Small intestine (tissue), 7 donors: ENCODE data around the gene NRG3. TPM values are rescaled to one million over a fixed set of nuclear protein-coding genes. Genes with fewer than 3 reads are reported as not detected.
"Not testable (repeated sequence)": the region's sequence is repeated elsewhere in the genome, so short reads cannot be mapped to it uniquely, and the experiment has no call there.

Experiments
- DNase-seq, 2 donors: peaks; one replicate each; pipeline versions ENCODE4 v3.0.0 to v3.0.0-alpha.2; 2013
- FAIRE-seq: peaks from 2 replicates; lab custom pipeline; 2012; peaks lifted over from hg19 to GRCh38; lab: Jason Lieb, UNC
- H3K27ac ChIP-seq, 3 donors: one replicate each; pipeline ENCODE4 v1.5.1; 2013; ENCODE audit warnings: low read length in 2 of 3, mild to moderate bottlenecking in 2 of 3, control low read depth in 1 of 3, inconsistent platforms in 1 of 3, low read depth in 1 of 3, moderate library complexity in 1 of 3
- H3K27me3 ChIP-seq, 3 donors: one replicate each; pipeline ENCODE4 v1.6.1; 2013; ENCODE audit warnings: low read length in 3 of 3, inconsistent platforms in 1 of 3; ENCODE audit not compliant: control insufficient read depth in 3 of 3, insufficient read depth in 3 of 3
- H3K36me3 ChIP-seq, 3 donors: one replicate each; pipeline ENCODE4 v1.6.1; 2013; ENCODE audit warnings: low read length in 3 of 3, inconsistent platforms in 1 of 3, low read depth in 1 of 3, mild to moderate bottlenecking in 1 of 3, moderate library complexity in 1 of 3; ENCODE audit not compliant: control insufficient read depth in 3 of 3, insufficient read depth in 2 of 3
- H3K4me1 ChIP-seq, 3 donors: one replicate each; pipeline ENCODE4 v1.6.1; 2013; ENCODE audit warnings: low read length in 2 of 3, inconsistent platforms in 1 of 3, low read depth in 1 of 3, mild to moderate bottlenecking in 1 of 3, moderate library complexity in 1 of 3; ENCODE audit not compliant: control insufficient read depth in 3 of 3, insufficient read depth in 2 of 3
- H3K4me3 ChIP-seq, 3 donors: one replicate each; pipeline ENCODE4 v1.5.1; 2013; ENCODE audit warnings: low read length in 3 of 3, control low read depth in 1 of 3, inconsistent platforms in 1 of 3, low read depth in 1 of 3, mild to moderate bottlenecking in 1 of 3, moderate library complexity in 1 of 3
- H3K9me3 ChIP-seq, 2 donors: one replicate each; pipeline ENCODE4 v1.6.1; 2013; ENCODE audit warnings: low read depth in 1 of 2, low read length in 1 of 2; ENCODE audit not compliant: control insufficient read depth in 2 of 2, insufficient read depth in 1 of 2
- WGBS, 3 donors: extraction: QIAGEN DNeasy Blood & Tissue Kit; methylation state at CpG; one replicate each; pipeline ENCODE4 v1.1.7; 2013; 5-methylcytosine and 5-hydroxymethylcytosine counted together
- polyA plus RNA-seq, 4 donors: library from polyadenylated mRNA; stranded (reverse) in 3 of 4; unstranded in 1 of 4; fragments of 200-250 nt in 3 of 4; fragments of 120-200 nt in 1 of 4; gene quantifications; one replicate each; pipeline versions ENCODE4 v1.2.1 to v1.2.3, GENCODE V29; 2013
- donor health status: healthy with polysubstance abuse.
- donor health status: control.
- donor health status: control.
- donor health status: Bipolar disorder and iron deficiency.
- donor health status: healthy.

The NRG3 gene
- polyA plus RNA-seq, 4 donors: 0.25 to 0.72 TPM; not detected in 2

DNA sequence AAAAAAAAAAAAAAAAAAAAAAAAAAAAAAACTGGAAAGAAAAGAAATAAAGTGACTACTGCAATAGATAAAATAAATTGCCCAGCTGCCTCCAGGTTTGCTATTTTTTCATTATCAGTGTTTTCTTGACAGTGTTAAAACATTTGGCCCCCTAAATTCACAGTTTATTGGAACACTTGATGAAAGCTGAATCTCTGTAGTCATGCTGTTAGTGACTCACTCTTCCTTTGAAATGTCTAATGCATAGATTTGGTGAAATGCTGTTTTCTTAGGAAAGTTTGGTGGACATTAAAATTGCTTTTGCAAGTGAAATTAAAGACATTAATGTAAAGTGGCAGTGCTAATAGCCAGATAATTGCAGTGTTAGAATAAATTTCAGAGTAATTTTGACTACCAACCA, 785.2 kb downstream of the NRG3 start:
- no peak for DNase-seq
- no peak for FAIRE-seq
- H3K4me1 ChIP-seq: no peaks in the 10 kb centered on the region

DNA sequence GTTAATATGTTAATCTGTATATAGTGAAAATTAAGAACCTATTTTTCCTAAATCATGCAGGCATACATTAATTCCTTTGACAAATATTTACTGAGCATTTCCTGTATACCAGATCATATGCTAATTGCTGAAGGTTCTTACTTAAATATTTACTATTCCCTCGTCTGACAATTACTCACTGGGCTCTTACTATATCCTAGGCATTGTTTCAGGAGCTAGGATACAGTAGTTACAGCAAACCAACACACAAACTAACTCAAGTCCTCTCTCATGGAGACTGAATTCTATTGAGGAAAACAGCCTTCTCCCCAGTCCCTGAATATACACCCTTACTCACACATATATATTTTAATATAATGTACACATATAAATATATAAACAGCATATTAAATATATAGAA, 786.0 kb downstream of the NRG3 start:
- Histone ChIP-seq H3K36me3 (no peaks in the 10 kb centered on the region), H3K27ac (no peak overlapping the region), H3K4me1 (no peaks in the 10 kb centered on the region), H3K4me3 (no peak overlapping the region), H3K27me3 (no peaks in the 10 kb centered on the region), H3K9me3 (no peaks in the 10 kb centered on the region)
- DNase-seq: no peak
- 0 to 11% (median 7%) methylated on average over 1 of the region's 1 CpG for WGBS, 3 donors
- FAIRE-seq: no peak

More for the DNA sequence above, 785.2 kb downstream of the NRG3 start:
- Histone ChIP-seq H3K4me3 (no peak overlapping the region), H3K36me3 (no peaks in the 10 kb centered on the region), H3K27ac (no peak overlapping the region), H3K9me3 (no peaks in the 10 kb centered on the region), H3K27me3 (no peaks in the 10 kb centered on the region)

- Histone ChIP-seq H3K4me1 (no peaks in the 10 kb centered on the region), H3K9me3 (no peaks in the 10 kb centered on the region), H3K27me3 (no peaks in the 10 kb centered on the region), H3K27ac (no peak overlapping the region), H3K36me3 (no peaks in the 10 kb centered on the region), H3K4me3 (no peak overlapping the region)
- DNase-seq (no peak), FAIRE-seq (no peak)
- 77 to 84% (median 79%) methylated on average over 5 of the region's 5 CpGs for WGBS, 3 donors
Measured at GRCh38 chr10:82661701-82662100, 786.7 kb downstream of the NRG3 start.

- FAIRE-seq: no peak
- Histone ChIP-seq H3K4me1 (no peaks in the 10 kb centered on the region), H3K36me3 (no peaks in the 10 kb centered on the region), H3K9me3 (peaks cover 0 to 2% of the 10 kb centered on the region in 2 donors), H3K27ac (no peak overlapping the region), H3K27me3 (no peaks in the 10 kb centered on the region), H3K4me3 (no peak overlapping the region)
- WGBS, 3 donors: 60 to 74% (median 66%) methylated on average over 4 of the region's 4 CpGs
- DNase-seq: no peak
Measured at GRCh38 chr10:82668221-82668895, 793.4 kb downstream of the NRG3 start.

- FAIRE-seq (no peak), DNase-seq (no peak)
- Histone ChIP-seq H3K9me3 (peaks cover 1 to 6% of the 10 kb centered on the region in 2 donors), H3K4me3 (no peak overlapping the region), H3K27ac (no peak overlapping the region), H3K36me3 (no peaks in the 10 kb centered on the region), H3K27me3 (no peaks in the 10 kb centered on the region), H3K4me1 (no peaks in the 10 kb centered on the region)
Measured at GRCh38 chr10:82674036-82674435, 799.0 kb downstream of the NRG3 start.

GRCh38 chr10:82677932-82678331, 802.9 kb downstream of the NRG3 start:
- H3K4me1 ChIP-seq, H3K27ac ChIP-seq, DNase-seq, FAIRE-seq, H3K9me3 ChIP-seq, H3K36me3 ChIP-seq, H3K4me3 ChIP-seq, H3K27me3 ChIP-seq: not testable (repeated sequence)
- WGBS, 3 donors: 86 to 88% (median 87%) methylated on average over 9 of the region's 9 CpGs

DNA sequence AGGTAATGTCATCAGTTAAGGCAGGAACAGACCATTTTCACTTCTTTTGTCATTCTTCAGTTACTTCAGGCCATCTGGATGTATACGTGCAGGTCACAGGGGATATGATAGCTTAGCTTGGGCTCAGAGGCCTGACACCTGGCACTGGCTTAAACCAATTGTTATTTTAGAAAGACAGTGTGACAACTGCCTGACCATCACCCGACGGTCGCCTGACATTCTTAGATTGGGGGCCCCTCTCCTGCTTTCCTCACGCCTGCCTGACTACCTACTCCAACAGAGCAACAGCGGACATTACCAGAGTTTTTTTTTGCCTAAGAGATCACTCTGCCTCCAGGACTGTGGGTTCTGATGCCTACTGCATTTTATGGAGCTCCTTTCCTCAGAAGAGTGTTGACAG, 803.5 kb downstream of the NRG3 start:
- not testable (repeated sequence) for FAIRE-seq, H3K4me3 ChIP-seq, H3K36me3 ChIP-seq, H3K27me3 ChIP-seq, H3K27ac ChIP-seq, H3K4me1 ChIP-seq, H3K9me3 ChIP-seq, DNase-seq
- WGBS, 3 donors: 80 to 85% (median 82%) methylated on average over 6 of the region's 6 CpGs

DNA sequence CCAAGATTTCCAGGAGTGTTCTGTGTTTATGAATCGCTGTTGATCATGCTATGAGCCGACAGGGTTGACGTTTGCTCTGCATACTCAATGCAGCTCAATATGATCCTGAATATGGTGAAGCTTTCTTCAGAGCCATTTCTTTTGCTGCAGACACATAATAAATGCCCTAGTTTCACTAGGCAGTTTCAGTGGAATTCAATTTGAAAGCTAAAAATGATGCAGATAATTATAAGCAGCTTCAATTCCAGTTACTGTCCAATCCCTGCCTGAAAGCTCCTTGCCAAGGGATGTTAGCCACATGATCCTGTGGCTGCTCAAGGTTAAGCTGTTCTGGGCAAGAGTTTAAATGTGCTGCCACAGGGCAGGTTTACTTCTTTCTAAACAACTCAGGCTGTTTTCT, 805.6 kb downstream of the NRG3 start:
- no peak for FAIRE-seq
- Histone ChIP-seq H3K4me3 (no peak overlapping the region), H3K4me1 (no peaks in the 10 kb centered on the region), H3K27me3 (no peaks in the 10 kb centered on the region), H3K9me3 (peaks cover 1 to 4% of the 10 kb centered on the region in 2 donors), H3K36me3 (no peaks in the 10 kb centered on the region), H3K27ac (no peak overlapping the region)
- WGBS, 3 donors: 83 to 87% (median 84%) methylated on average over 3 of the region's 3 CpGs
- no peak for DNase-seq

DNA sequence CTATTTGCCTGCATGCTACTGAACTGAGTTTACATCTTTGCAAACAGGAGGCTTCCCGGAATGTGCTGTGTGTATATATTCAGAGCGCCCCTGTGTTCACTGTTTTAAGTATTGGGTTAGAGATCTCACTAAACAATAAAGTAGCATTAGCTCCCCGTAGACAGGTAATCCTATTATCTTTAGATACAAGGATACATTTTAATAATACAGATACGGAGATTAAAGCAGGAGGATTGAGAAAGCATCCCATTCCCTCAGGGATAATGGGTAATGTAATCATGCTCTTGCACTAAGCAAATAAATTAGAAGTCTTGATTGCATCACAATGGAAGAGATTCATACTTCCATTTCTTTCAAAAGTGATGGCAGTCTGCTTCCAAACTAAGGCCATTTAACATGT, 809.0 kb downstream of the NRG3 start:
- H3K27me3 ChIP-seq: no peaks in the 10 kb centered on the region
- H3K4me3 ChIP-seq: no peak overlapping the region
- FAIRE-seq (no peak), DNase-seq (no peak)
- H3K4me1 ChIP-seq: no peaks in the 10 kb centered on the region
- H3K9me3 ChIP-seq: no peaks in the 10 kb centered on the region
- 54 to 73% (median 72%) methylated on average over 4 of the region's 4 CpGs for WGBS, 3 donors
- no peak overlapping the region for H3K27ac ChIP-seq
- no peaks in the 10 kb centered on the region for H3K36me3 ChIP-seq
